VCaP (cell line): ENCODE data around the gene VWA5B1.

Experiments
- H3K27ac ChIP-seq: fragments of 450-650 bp; 2 replicates; pipeline ENCODE4 v1.5.1; 2017
- TF ChIP-seq, protein P1 (sequence below): fragments of 450-650 bp; conservative IDR thresholded peaks from 2 replicates; pipeline ENCODE4 v1.5.1; 2017; ENCODE audit warnings: mild to moderate bottlenecking, moderate library complexity

VWA5B1 gene

GRCh38 chr1:20336105-20336605 lies 45.5 kb downstream of the VWA5B1 start:
- H3K27ac ChIP-seq, result no peak overlapping the region
- TF ChIP-seq, protein P1, sequence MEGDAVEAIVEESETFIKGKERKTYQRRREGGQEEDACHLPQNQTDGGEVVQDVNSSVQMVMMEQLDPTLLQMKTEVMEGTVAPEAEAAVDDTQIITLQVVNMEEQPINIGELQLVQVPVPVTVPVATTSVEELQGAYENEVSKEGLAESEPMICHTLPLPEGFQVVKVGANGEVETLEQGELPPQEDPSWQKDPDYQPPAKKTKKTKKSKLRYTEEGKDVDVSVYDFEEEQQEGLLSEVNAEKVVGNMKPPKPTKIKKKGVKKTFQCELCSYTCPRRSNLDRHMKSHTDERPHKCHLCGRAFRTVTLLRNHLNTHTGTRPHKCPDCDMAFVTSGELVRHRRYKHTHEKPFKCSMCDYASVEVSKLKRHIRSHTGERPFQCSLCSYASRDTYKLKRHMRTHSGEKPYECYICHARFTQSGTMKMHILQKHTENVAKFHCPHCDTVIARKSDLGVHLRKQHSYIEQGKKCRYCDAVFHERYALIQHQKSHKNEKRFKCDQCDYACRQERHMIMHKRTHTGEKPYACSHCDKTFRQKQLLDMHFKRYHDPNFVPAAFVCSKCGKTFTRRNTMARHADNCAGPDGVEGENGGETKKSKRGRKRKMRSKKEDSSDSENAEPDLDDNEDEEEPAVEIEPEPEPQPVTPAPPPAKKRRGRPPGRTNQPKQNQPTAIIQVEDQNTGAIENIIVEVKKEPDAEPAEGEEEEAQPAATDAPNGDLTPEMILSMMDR, result no peak

DNA sequence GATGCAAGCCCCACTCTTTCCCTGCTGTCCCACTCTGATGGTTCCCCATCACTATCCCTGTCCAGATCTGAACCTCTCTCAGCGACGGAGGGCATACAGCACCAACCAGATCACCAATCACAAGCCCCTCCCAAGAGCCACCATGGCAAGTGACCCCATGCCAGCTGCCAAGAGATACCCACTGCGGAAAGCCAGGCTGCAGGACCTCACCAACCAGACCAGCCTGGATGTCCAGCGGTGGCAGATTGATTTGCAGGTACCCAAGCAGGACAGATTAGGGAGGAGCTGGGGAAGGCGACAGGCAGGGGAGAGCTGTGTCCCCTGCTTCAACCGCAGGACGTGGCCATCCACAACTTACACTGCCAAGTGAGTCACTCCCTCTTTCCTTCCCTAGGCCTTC lies 46.9 kb downstream of the VWA5B1 start:
- H3K27ac ChIP-seq, result peak overlapping the region; percentile 93; the same call in 1 of the 2 replicates

GRCh38 chr1:20339811-20340457 lies 49.3 kb downstream of the VWA5B1 start:
- H3K27ac ChIP-seq, result peak overlapping the region; percentile 93
- TF ChIP-seq, protein P1, result no peak

More for the DNA sequence above, 46.9 kb downstream of the VWA5B1 start:
- TF ChIP-seq, protein P1, result no peak

GRCh38 chr1:20342294-20343148 lies 51.8 kb downstream of the VWA5B1 start:
- H3K27ac ChIP-seq, result peak overlapping the region; percentile 93
- TF ChIP-seq, protein P1, result no peak

GRCh38 chr1:20343149-20343937 lies 52.7 kb downstream of the VWA5B1 start:
- TF ChIP-seq, protein P1, result no peak
- H3K27ac ChIP-seq, result peak overlapping the region; percentile 93

DNA sequence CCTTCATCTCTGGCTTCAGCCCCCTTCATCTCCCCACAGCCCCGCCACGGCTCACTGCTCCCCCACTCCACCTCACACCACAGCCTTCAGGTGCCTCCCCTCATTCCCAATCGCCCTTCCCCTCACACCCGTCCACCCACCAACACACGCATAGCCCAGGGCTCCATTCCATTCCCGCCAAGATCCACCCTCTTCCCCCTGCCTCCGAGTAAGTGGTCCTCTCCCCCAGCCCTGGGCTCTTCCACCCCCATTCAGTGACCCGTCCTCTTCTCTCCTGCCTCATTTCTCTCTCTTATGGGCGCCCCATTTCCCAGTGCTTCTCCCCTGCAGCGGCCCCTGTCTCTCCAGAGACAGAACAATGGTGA lies 53.2 kb downstream of the VWA5B1 start:
- H3K27ac ChIP-seq, result peak overlapping the region; percentile 38; the same call in 1 of the 2 replicates
- TF ChIP-seq, protein P1, result no peak

DNA sequence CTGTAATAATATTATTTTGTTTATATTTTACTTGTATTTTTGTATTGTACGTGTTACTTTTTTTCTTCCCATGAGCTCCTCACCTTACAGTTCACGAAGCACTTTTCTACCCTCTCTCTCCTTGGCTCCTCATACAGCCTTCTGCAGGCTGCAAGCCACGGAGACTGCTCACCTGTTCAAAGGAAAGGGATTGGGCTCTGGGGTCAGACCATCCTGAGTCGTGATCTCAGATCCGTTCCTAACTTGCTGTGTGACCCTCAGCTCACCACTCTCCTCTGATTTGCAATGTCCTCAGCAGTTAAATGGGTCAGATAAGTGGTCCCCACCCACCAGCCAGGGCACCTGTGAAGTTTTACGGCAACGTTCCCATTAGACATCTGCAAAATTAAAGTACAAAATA lies 54.1 kb downstream of the VWA5B1 start:
- TF ChIP-seq, protein P1, result no peak
- no peak overlapping the region for H3K27ac ChIP-seq
